Caco-2 (cell line): ENCODE data around the gene MAGIX. TPM values are rescaled to one million over a fixed set of nuclear protein-coding genes. Genes with fewer than 3 reads are reported as not detected.
A peak's percentile ranks its signal among the peaks of the same experiment; 100 is the strongest.

Source experiments
- BruUV-seq: library from RNA; stranded (reverse); fragments of 400-500 nt; replicated peaks from 2 replicates; lab custom pipeline; 2021; lab: Mats Ljungman, UMichigan
- CTCF ChIA-PET: fragments of 300-600 bp; sonication (Branson Sonifier 250); formaldehyde crosslinking; loops from one replicate; lab custom pipeline; 2022; ENCODE audit warnings: antibody characterized with exemption; lab: Charles Lee
- POLR2A ChIA-PET: fragments of 300-600 bp; sonication (Branson Sonifier 250); formaldehyde crosslinking; loops from one replicate; lab custom pipeline; 2022; ENCODE audit warnings: antibody characterized with exemption; lab: Charles Lee
- DNase-seq, 2 experiments: peaks; one replicate each; pipeline versions ENCODE4 v3.0.0 to v3.0.0-alpha.2; 2020 to 2022
- H3K27me3 ChIP-seq: replicated peaks from 2 replicates; pipeline ENCODE4 v1.6.0; 2011; ENCODE audit warnings: low read length; ENCODE audit not compliant: control insufficient read depth, insufficient read depth
- H3K36me3 ChIP-seq: 2 replicates; pipeline ENCODE4 v1.5.1; 2011; ENCODE audit warnings: low read length; ENCODE audit not compliant: control insufficient read depth, insufficient read depth
- H3K4me1 ChIP-seq: fragments of 250-450 bp; sonication (Bioruptor Pico); 2 replicates; pipeline ENCODE4 v1.5.1; 2020; ENCODE audit warnings: mild to moderate bottlenecking
- H3K4me3 ChIP-seq: 2 replicates; pipeline ENCODE4 v1.5.1; 2011; ENCODE audit warnings: low read depth, mild to moderate bottlenecking, control low read depth, low read length
- H3K9me3 ChIP-seq: fragments of 250-450 bp; sonication (Bioruptor Pico); 2 replicates; pipeline ENCODE4 v1.5.1; 2020; ENCODE audit warnings: mild to moderate bottlenecking, moderate library complexity
- H3K27ac Mint-ChIP-seq: one replicate; pipeline ENCODE4 v1.8.0; 2022; ENCODE audit warnings: mixed read lengths; ENCODE audit not compliant: unreplicated experiment
- H3K27me3 Mint-ChIP-seq: one replicate; pipeline ENCODE4 v1.8.0; 2022; ENCODE audit warnings: mixed read lengths; ENCODE audit not compliant: insufficient read depth, unreplicated experiment
- H3K36me3 Mint-ChIP-seq: one replicate; pipeline ENCODE4 v1.8.0; 2022; ENCODE audit warnings: mild to moderate bottlenecking, mixed read lengths; ENCODE audit not compliant: insufficient read depth, unreplicated experiment
- H3K4me1 Mint-ChIP-seq: one replicate; pipeline ENCODE4 v1.8.0; 2022; ENCODE audit warnings: low read depth, mixed read lengths; ENCODE audit not compliant: unreplicated experiment
- H3K4me3 Mint-ChIP-seq: one replicate; pipeline ENCODE4 v1.8.0; 2022; ENCODE audit warnings: mild to moderate bottlenecking, moderate library complexity, mixed read lengths; ENCODE audit not compliant: unreplicated experiment
- H3K9me3 Mint-ChIP-seq: one replicate; pipeline ENCODE4 v1.8.0; 2022; ENCODE audit warnings: mixed read lengths; ENCODE audit not compliant: unreplicated experiment
- CTCF ChIP-seq, 2 experiments: fragments of 200-600 bp in 1 of 2; IDR thresholded peaks; 1 replicate in 1 of 2; 2 replicates in 1 of 2; pipeline versions ENCODE4 v1.5.1 to v1.8.0; 2011 to 2022; ENCODE audit warnings: antibody characterized with exemption in 1 of 2, control low read depth in 1 of 2, inconsistent platforms in 1 of 2, low read depth in 1 of 2, low read length in 1 of 2, mild to moderate bottlenecking in 1 of 2, moderate library complexity in 1 of 2; ENCODE audit not compliant: insufficient read depth in 1 of 2, severe bottlenecking in 1 of 2, unreplicated experiment in 1 of 2
- intact Hi-C: fragments of 100-400 bp; cut with micrococcal nuclease; formaldehyde crosslinking; loops from one replicate; pipeline ENCODE4 v1.10.0; 2022; ENCODE audit not compliant: unreplicated experiment
- total RNA-seq: library from RNA; stranded (reverse); gene quantifications from 2 replicates; pipeline ENCODE4 v1.2.3, GENCODE V29; 2022

MAGIX gene
- total RNA-seq, 1 experiment from 2014 or later = 1.5 TPM

- intact Hi-C loops = loop anchor here (2.0 to 10.0 kb wide), 4 partner anchors 43 to 643 kb away; partner anchors contain the start of genes CCDC22, GPKOW and PPP1R3F
- TF ChIP-seq CTCF (IDR thresholded peaks at IDR 0.05; ENCODE audit: insufficient read depth in 1 of 2, low read depth in 1 of 2, low read length in 1 of 2, severe bottlenecking in 1 of 2, unreplicated experiment in 1 of 2) = no peak
- no peaks in the 10 kb centered on the region for H3K9me3 Mint-ChIP-seq
- no peaks in the 10 kb centered on the region for H3K27me3 ChIP-seq
- TSS peak; percentile 88 for BruUV-seq
- H3K36me3 ChIP-seq = no peaks in the 10 kb centered on the region
- peak overlapping the region; percentile 52 for H3K4me3 ChIP-seq
- peaks cover 43% of the 10 kb centered on the region for H3K4me1 Mint-ChIP-seq
- no peaks in the 10 kb centered on the region for H3K9me3 ChIP-seq
- POLR2A ChIA-PET = interaction anchor here (0.5 to 1.3 kb wide), 10 partner anchors 10 to 324 kb away, joined by 3 to 43 read pairs (median 4); partner anchors contain the start of genes CCDC22 and PPP1R3F
- peak overlapping the region; percentile 82 for H3K4me3 Mint-ChIP-seq
- H3K27ac Mint-ChIP-seq = peak overlapping the region; percentile 80
- DNase-seq = peak in 1 of 2 experiments; percentile 49
- peaks cover 4% of the 10 kb centered on the region for H3K27me3 Mint-ChIP-seq
- CTCF ChIA-PET = interaction anchor here (0.7 to 3.6 kb wide), 6 partner anchors 11 to 632 kb away, joined by 3 to 27 read pairs (median 4); no protein-coding TSS in a partner anchor
- peaks cover 4% of the 10 kb centered on the region for H3K4me1 ChIP-seq
- peaks cover 30% of the 10 kb centered on the region for H3K36me3 Mint-ChIP-seq
Observed at GRCh38 chrX:49191574-49192011, 29.0 kb downstream of the MAGIX start.

- peak in 1 of 2 experiments; percentile 39 for DNase-seq
- Histone ChIP-seq H3K27me3 (no peaks in the 10 kb centered on the region), H3K36me3 (no peaks in the 10 kb centered on the region), H3K9me3 (no peaks in the 10 kb centered on the region), H3K4me1 (peaks cover 4% of the 10 kb centered on the region), H3K4me3 (no peak overlapping the region)
- intact Hi-C loops = loop anchor here (5.0 to 10.0 kb wide), 2 partner anchors 71 to 642 kb away; partner anchors contain the start of gene GPKOW
- Mint-ChIP-seq H3K4me1 (peaks cover 45% of the 10 kb centered on the region), H3K36me3 (peaks cover 32% of the 10 kb centered on the region), H3K4me3 (no peak overlapping the region), H3K27me3 (peaks cover 4% of the 10 kb centered on the region), H3K9me3 (no peaks in the 10 kb centered on the region), H3K27ac (peak overlapping the region; percentile 44)
- TF ChIP-seq CTCF (IDR thresholded peaks at IDR 0.05; ENCODE audit: insufficient read depth in 1 of 2, low read depth in 1 of 2, low read length in 1 of 2, severe bottlenecking in 1 of 2, unreplicated experiment in 1 of 2) = peak; percentile 46 to 53
- CTCF ChIA-PET = interaction anchor here (0.8 to 3.6 kb wide), 3 partner anchors 9 to 76 kb away, joined by 3 to 27 read pairs (median 4); no protein-coding TSS in a partner anchor
- POLR2A ChIA-PET = interaction anchor here (1.0 kb wide), 1 partner anchor 76 kb away, joined by 6 read pairs; no protein-coding TSS in a partner anchor
- BruUV-seq = no TSS peak
Observed at GRCh38 chrX:49192722-49193328, 30.3 kb downstream of the MAGIX start.

GRCh38 chrX:49193542-49193964 lies 31.0 kb downstream of the MAGIX start:
- peak overlapping the region; percentile 44 for H3K27ac Mint-ChIP-seq
- intact Hi-C loops = loop anchor here (5.0 to 10.0 kb wide), 2 partner anchors 71 to 641 kb away; partner anchors contain the start of gene GPKOW
- CTCF ChIA-PET = no interaction called here
- TF ChIP-seq CTCF (IDR thresholded peaks at IDR 0.05; ENCODE audit: insufficient read depth in 1 of 2, low read depth in 1 of 2, low read length in 1 of 2, severe bottlenecking in 1 of 2, unreplicated experiment in 1 of 2) = no peak
- no TSS peak for BruUV-seq
- H3K4me1 Mint-ChIP-seq = peaks cover 53% of the 10 kb centered on the region
- Histone ChIP-seq H3K9me3 (no peaks in the 10 kb centered on the region), H3K36me3 (no peaks in the 10 kb centered on the region), H3K4me1 (peaks cover 4% of the 10 kb centered on the region), H3K27me3 (no peaks in the 10 kb centered on the region), H3K4me3 (no peak overlapping the region)
- H3K36me3 Mint-ChIP-seq = peaks cover 37% of the 10 kb centered on the region
- DNase-seq = no peak
- POLR2A ChIA-PET = interaction anchor here (1.0 kb wide), 1 partner anchor 75 kb away, joined by 6 read pairs; no protein-coding TSS in a partner anchor
- no peaks in the 10 kb centered on the region for H3K9me3 Mint-ChIP-seq
- no peak overlapping the region for H3K4me3 Mint-ChIP-seq
- H3K27me3 Mint-ChIP-seq = peaks cover 4% of the 10 kb centered on the region
